ENCODE results near the gene G6PC3. TPM values are rescaled to one million over a fixed set of nuclear protein-coding genes. Genes with fewer than 3 reads are reported as not detected.

Gene G6PC3
- total and polyA plus RNA-seq, 10 of the 15 experiments (the other 5 are each of a cell fraction or from before 2014, with no cell fraction given) = 13.0 to 93.7 (median 43.0) TPM

- no peak for TF ChIP-seq CUX1 (IDR thresholded peaks at IDR 0.05; ENCODE audit: insufficient replicate concordance, low read depth, low read length)
- no peak for TF ChIP-seq FOXK2 (IDR thresholded peaks at IDR 0.05)
- TF ChIP-seq ZNF207 (IDR thresholded peaks at IDR 0.05; ENCODE audit: borderline replicate concordance) = no peak
- no peak for TF ChIP-seq PML (IDR thresholded peaks at IDR 0.05; ENCODE audit: low read length)
- TF ChIP-seq ASH2L (IDR thresholded peaks at IDR 0.05; ENCODE audit: borderline replicate concordance, low read depth) = no peak
- TF ChIP-seq TCF7 (IDR thresholded peaks at IDR 0.05; ENCODE audit: borderline replicate concordance) = no peak
- TF ChIP-seq EED (IDR thresholded peaks at IDR 0.05; ENCODE audit: low read depth) = no peak
- TF ChIP-seq KLF5 (IDR thresholded peaks at IDR 0.05; ENCODE audit: partially characterized antibody) = no peak
Measured at GRCh38 chr17:44059101-44059892, 11.2 kb upstream of the G6PC3 start (continued).
